ENCODE results near the gene DMPK. TPM values are rescaled to one million over a fixed set of nuclear protein-coding genes. Genes with fewer than 3 reads are reported as not detected.
A peak's percentile ranks its signal among the peaks of the same experiment; 100 is the strongest.

The DMPK gene
- total RNA-seq, 2 experiments from 2014 or later = 7.3 to 8.6 TPM

DNA sequence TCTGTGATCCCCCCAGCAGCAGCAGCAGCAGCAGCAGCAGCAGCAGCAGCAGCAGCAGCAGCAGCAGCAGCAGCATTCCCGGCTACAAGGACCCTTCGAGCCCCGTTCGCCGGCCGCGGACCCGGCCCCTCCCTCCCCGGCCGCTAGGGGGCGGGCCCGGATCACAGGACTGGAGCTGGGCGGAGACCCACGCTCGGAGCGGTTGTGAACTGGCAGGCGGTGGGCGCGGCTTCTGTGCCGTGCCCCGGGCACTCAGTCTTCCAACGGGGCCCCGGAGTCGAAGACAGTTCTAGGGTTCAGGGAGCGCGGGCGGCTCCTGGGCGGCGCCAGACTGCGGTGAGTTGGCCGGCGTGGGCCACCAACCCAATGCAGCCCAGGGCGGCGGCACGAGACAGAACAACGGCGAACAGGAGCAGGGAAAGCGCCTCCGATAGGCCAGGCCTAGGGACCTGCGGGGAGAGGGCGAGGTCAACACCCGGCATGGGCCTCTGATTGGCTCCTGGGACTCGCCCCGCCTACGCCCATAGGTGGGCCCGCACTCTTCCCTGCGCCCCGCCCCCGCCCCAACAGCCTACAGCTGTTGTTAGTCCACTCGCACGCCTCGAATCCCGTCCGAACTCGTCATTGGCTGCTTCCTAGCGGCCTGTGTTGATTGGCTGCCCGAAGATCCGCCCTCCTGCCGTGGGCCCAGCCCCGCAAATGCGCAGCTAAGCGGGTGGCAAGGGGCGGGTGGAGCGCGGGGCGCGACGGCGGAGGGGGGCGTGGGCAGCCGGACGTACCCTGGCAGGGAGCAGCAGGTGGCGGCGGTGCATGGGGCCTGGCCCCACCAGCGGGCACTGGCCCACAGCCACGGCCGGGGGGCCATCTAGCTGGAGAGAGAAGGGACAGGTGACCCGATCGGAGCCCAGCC is 11.8 kb downstream of the DMPK start:
- Mint-ChIP-seq H3K36me3 (peaks cover 7% of the 10 kb centered on the region), H3K4me3 (peak overlapping the region; percentile 74), H3K9me3 (no peaks in the 10 kb centered on the region), H3K4me1 (peaks cover 12% of the 10 kb centered on the region), H3K27me3 (peaks cover 27% of the 10 kb centered on the region), H3K27ac (no peak overlapping the region)
- DNase-seq = peak; percentile 93

GRCh38 chr19:45769821-45770191 is 12.5 kb downstream of the DMPK start:
- peak overlapping the region; percentile 34 for H3K27ac Mint-ChIP-seq

DNA sequence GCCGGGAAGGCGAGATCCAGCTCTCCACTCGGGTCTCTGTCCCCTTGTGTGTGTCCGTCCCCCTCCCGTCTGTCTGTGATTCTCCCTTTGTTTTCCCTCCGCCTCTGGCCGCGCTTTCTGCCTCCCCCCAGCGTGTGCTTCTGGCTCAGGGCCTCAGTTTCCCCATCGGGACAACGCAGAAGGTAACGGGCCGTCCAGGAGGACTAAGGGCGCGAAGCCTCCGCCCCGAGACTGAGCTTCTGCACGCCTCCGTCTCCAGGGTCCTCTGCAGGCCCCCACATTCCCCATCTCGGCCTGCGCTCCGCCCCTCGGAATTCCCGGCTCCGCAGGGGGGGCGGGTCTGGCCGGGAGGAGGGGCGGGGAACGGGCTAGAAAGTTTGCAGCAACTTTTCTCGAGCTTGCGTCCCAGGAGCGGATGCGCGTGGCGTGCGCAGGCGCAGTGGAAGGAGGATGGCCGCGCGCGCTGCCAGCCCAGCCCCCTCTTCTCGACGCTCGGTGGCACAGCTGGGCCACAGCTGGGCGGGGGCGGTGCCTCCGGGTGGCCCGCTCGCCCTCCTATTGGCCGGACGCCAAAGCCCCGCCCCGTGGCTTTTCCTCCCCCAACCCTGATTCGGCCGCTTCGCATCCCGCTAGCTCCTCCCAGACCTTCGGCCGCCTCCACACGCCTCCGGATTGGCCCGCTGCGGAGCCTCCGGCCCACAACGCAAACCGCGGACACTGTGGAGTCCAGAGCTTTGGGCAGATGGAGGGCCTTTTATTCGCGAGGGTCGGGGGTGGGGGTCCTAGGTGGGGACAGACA is 13.1 kb downstream of the DMPK start, which contains the start of gene SIX5:
Gene SIX5, minus strand, starts transcription at position 269 of the 799 bp plus-strand sequence. CDS start 408 bp downstream, outside the sequence.
- Mint-ChIP-seq H3K27me3 (peaks cover 33% of the 10 kb centered on the region), H3K27ac (peak within 1 kb of the TSS; percentile 55), H3K4me1 (peaks cover 12% of the 10 kb centered on the region), H3K9me3 (no peaks in the 10 kb centered on the region), H3K36me3 (peaks cover 4% of the 10 kb centered on the region), H3K4me3 (peak within 1 kb of the TSS; percentile 87)
- peak; percentile 98 for DNase-seq

More at GRCh38 chr19:45769821-45770191, 12.5 kb downstream of the DMPK start:
- Mint-ChIP-seq H3K4me3 (peak overlapping the region; percentile 74), H3K36me3 (peaks cover 5% of the 10 kb centered on the region), H3K9me3 (no peaks in the 10 kb centered on the region), H3K27me3 (peaks cover 29% of the 10 kb centered on the region), H3K4me1 (peaks cover 12% of the 10 kb centered on the region)
- no peak for DNase-seq

GRCh38 chr19:45768655-45768983 is 13.7 kb downstream of the DMPK start:
- DNase-seq = no peak
- Mint-ChIP-seq H3K27me3 (peaks cover 33% of the 10 kb centered on the region), H3K36me3 (peaks cover 4% of the 10 kb centered on the region), H3K4me1 (peaks cover 12% of the 10 kb centered on the region), H3K27ac (peak overlapping the region; percentile 55), H3K9me3 (no peaks in the 10 kb centered on the region), H3K4me3 (peak overlapping the region; percentile 87)

DNA sequence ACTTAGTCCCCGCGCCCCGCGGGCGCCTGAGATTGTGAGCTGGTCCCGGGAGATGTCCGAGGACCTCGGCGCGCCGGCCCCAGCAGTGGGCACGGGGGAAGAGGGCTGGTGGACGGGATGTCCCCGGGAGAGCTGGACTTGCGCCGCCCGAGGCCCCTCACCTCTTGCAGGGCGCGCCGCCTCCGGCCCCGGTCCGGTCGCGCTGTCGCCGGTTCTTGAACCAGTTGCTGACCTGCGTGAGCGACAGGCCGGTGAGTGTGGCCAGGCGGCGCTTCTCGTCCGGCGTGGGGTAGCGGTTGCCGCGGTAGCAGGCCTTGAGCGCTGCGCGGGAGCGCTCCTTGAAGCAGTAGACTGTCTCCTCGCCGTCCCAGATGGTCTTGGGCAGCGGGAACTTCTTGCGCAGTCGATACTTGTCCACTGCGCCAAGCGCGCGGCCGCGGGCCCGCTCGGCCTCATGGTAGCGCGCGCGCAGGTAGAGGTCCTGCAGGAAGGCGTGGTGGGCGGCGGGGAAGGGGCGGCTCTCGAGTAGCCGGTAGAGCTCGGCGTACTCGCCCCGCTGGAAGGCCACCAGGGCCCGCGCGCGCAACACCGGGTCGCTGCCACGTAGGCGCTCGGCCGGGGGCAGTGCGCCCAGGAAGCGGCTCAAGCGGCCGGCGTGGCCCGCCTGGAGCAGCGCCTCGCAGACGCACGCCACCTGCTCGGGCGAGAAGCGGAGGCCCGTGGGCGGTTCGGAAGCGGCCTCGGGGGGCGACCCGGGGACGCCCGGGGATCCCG is 14.2 kb downstream of the DMPK start:
- peaks cover 33% of the 10 kb centered on the region for H3K27me3 Mint-ChIP-seq

GRCh38 chr19:45767410-45767880 is 14.8 kb downstream of the DMPK start:
- Mint-ChIP-seq H3K4me1 (peaks cover 11% of the 10 kb centered on the region), H3K9me3 (no peaks in the 10 kb centered on the region), H3K36me3 (peaks cover 4% of the 10 kb centered on the region), H3K27me3 (peaks cover 33% of the 10 kb centered on the region), H3K4me3 (peak overlapping the region; percentile 7), H3K27ac (no peak overlapping the region)
- DNase-seq = no peak

More for the DNA sequence above, 14.2 kb downstream of the DMPK start:
- H3K4me1 Mint-ChIP-seq = peaks cover 12% of the 10 kb centered on the region
- H3K4me3 Mint-ChIP-seq = peak overlapping the region; percentile 64
- H3K27ac Mint-ChIP-seq = no peak overlapping the region
- DNase-seq = peak; percentile 57
- H3K9me3 Mint-ChIP-seq = no peaks in the 10 kb centered on the region
- H3K36me3 Mint-ChIP-seq = peaks cover 4% of the 10 kb centered on the region

DNA sequence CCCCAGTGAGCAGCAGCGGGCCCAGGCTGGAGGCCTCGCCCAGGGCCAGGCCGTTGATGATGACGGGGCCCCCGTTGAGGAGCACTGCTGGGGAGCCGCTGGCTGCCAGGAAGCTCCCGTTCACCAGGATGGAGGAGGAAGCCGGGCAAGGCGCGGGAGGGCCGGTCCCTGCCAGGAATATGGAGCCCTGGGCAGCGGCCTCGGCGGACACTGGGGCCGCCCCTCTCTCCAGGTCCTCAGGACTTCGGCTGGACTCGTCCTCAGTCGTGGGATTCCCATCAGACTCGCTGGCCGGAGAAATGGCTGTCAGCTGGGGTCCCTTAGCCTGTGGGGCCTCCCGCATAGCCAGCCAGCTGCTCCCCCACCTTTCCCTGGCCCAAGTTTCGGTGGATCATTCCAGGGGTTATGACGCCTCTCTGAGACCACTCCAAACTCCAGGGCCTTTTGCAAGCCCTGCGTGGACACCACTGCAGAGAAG is 15.4 kb downstream of the DMPK start:
- peaks cover 28% of the 10 kb centered on the region for H3K27me3 Mint-ChIP-seq
- no peaks in the 10 kb centered on the region for H3K36me3 Mint-ChIP-seq
- H3K27ac Mint-ChIP-seq = no peak overlapping the region
- peaks cover 7% of the 10 kb centered on the region for H3K4me1 Mint-ChIP-seq
- DNase-seq = no peak
- H3K4me3 Mint-ChIP-seq = peak overlapping the region; percentile 7
- H3K9me3 Mint-ChIP-seq = no peaks in the 10 kb centered on the region

GRCh38 chr19:45766296-45766868 is 15.9 kb downstream of the DMPK start:
- Mint-ChIP-seq H3K27me3 (peaks cover 28% of the 10 kb centered on the region), H3K4me3 (no peak overlapping the region), H3K4me1 (peaks cover 7% of the 10 kb centered on the region), H3K27ac (no peak overlapping the region), H3K36me3 (no peaks in the 10 kb centered on the region), H3K9me3 (no peaks in the 10 kb centered on the region)
- no peak for DNase-seq

GRCh38 chr19:45765702-45766295 is 16.5 kb downstream of the DMPK start:
- no peaks in the 10 kb centered on the region for H3K36me3 Mint-ChIP-seq
- no peak overlapping the region for H3K27ac Mint-ChIP-seq
- DNase-seq = no peak
- no peaks in the 10 kb centered on the region for H3K9me3 Mint-ChIP-seq
- peaks cover 28% of the 10 kb centered on the region for H3K27me3 Mint-ChIP-seq
- H3K4me3 Mint-ChIP-seq = no peak overlapping the region
- H3K4me1 Mint-ChIP-seq = peaks cover 7% of the 10 kb centered on the region

DNA sequence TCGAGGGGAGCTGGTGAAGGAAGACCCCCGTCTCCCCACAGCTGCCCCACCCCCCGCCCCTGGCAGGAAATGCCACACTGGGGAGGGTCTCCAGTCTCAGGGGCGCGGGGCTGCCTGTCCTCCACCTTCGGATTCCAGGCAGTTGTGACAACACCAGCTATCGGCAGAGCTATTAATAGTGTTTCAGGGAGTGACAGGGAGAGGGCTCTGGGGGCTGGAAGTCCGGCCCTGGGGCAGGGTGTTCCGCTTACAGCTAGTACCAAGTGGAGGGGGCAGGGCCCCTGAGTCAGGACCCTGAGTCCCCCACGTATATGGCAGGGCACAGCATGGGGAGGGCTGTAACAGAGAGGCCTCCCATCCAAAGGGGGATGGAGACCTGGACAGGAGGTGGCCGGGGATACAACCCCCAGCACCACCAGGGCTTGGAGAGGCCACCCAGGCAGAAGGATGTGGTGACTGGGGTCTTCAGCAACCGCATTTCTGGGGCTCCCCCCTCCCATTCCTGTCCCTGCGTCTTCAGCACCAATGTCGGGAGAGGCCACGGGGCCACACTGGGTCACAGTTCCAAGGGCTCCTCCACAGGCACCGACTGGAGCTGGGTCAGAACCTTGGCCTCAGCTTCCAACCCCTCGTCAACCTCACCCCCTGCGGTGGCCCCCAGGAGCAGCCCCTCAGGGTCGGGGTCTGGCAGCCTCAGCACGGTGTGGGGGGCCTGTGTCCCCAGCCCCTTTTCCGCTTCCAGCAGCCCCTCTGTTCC is 17.2 kb downstream of the DMPK start:
- peaks cover 32% of the 10 kb centered on the region for H3K27me3 Mint-ChIP-seq
- peaks cover 6% of the 10 kb centered on the region for H3K4me1 Mint-ChIP-seq
- no peaks in the 10 kb centered on the region for H3K36me3 Mint-ChIP-seq
- no peak for DNase-seq
- H3K9me3 Mint-ChIP-seq = no peaks in the 10 kb centered on the region
- no peak overlapping the region for H3K4me3 Mint-ChIP-seq
- no peak overlapping the region for H3K27ac Mint-ChIP-seq

DNA sequence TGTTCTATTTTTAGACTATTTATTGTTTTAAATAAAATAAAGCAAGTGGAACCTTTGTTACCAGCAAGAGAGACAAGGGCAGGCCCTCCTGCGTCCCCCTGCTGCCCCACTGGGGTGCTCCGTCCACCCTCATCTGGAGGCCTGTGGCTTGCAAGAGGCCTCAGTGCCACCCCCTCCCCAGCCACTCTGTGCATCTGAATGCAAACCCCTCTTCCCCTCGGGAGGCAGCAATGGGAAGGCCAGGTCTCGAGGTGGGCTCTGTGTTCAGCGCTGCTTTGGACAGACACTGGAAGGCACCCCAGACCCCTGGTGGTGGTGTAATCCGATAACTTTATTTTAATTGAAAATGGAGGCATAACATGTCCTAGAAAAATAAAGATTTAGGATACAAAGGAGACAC is 17.8 kb downstream of the DMPK start:
- Mint-ChIP-seq H3K4me1 (peaks cover 2% of the 10 kb centered on the region), H3K9me3 (no peaks in the 10 kb centered on the region), H3K36me3 (no peaks in the 10 kb centered on the region), H3K27ac (no peak overlapping the region), H3K4me3 (no peak overlapping the region), H3K27me3 (peaks cover 32% of the 10 kb centered on the region)
- DNase-seq = no peak

DNA sequence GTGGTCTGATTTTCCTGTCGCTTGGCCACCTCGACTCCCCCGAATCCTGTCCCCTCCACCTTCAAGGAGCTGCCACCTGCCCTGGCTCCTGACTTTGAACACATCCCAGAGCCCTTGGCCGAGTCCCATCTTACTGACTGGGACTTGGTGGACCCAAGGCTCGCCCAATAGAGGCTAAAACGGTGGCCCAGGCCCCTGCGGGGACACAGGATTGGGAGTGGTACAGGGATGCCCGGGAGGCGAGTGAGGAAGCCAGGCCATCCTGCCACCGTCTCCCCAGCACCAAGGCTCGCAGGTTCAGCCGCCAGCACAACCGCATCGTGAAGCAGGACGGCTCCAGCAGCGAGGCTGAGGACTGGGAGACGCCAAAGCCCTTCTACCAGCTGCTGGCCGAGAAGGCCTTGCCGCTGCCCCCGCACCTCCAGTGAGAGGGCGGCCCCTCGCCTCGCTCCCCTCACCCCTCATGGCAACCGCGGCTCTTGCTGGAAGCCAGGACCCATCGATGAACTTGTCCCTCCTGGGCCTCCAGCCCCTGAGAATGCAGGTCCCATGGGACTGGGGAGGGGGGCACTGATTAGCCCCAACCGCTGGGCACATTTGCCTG is 18.5 kb downstream of the DMPK start:
- Mint-ChIP-seq H3K27me3 (peaks cover 29% of the 10 kb centered on the region), H3K36me3 (no peaks in the 10 kb centered on the region), H3K27ac (no peak overlapping the region), H3K9me3 (no peaks in the 10 kb centered on the region), H3K4me1 (no peaks in the 10 kb centered on the region), H3K4me3 (no peak overlapping the region)
- no peak for DNase-seq

All from activated naive CD8-positive, alpha-beta T cell treated with anti-CD3 and anti-CD28 coated beads for 36 hours (primary cell).